Spleen (tissue), 11 donors: ENCODE data around the gene ETFDH. TPM values are rescaled to one million over a fixed set of nuclear protein-coding genes. Genes with fewer than 3 reads are reported as not detected.

Experiments used
- DNase-seq: peaks from one replicate; pipeline ENCODE4 v3.0.0-alpha.2; 2020
- H3K27ac ChIP-seq, 8 donors: fragments of 200-600 bp; sonication (generic) in 7 of 8; 1 replicate in 4 of 8; 2 replicates in 4 of 8; pipeline versions ENCODE4 v1.5.0 to v1.8.0; 2016 to 2021; ENCODE audit warnings: inconsistent platforms in 4 of 8, mild to moderate bottlenecking in 4 of 8, moderate library complexity in 1 of 8
- H3K27me3 ChIP-seq, 7 donors: fragments of 200-600 bp; sonication (generic) in 6 of 7; replicated peaks in 1 of 7; 1 replicate in 4 of 7; 2 replicates in 3 of 7; pipeline versions ENCODE4 v1.5.0 to v1.8.0; 2016 to 2021; ENCODE audit warnings: inconsistent platforms in 3 of 7, mild to moderate bottlenecking in 1 of 7
- H3K36me3 ChIP-seq, 6 donors: fragments of 200-600 bp; sonication (generic) in 5 of 6; 1 replicate in 4 of 6; 2 replicates in 2 of 6; pipeline versions ENCODE4 v1.5.0 to v1.8.0; 2016 to 2021; ENCODE audit warnings: inconsistent platforms in 2 of 6
- H3K4me1 ChIP-seq, 6 donors: fragments of 200-600 bp; sonication (generic) in 5 of 6; 1 replicate in 3 of 6; 2 replicates in 3 of 6; pipeline versions ENCODE4 v1.5.0 to v1.8.0; 2016 to 2021; ENCODE audit warnings: inconsistent platforms in 3 of 6
- H3K4me3 ChIP-seq, 8 donors: fragments of 200-600 bp; sonication (generic) in 7 of 8; 1 replicate in 4 of 8; 2 replicates in 4 of 8; pipeline versions ENCODE4 v1.5.0 to v1.8.0; 2016 to 2021; ENCODE audit warnings: inconsistent platforms in 4 of 8, mild to moderate bottlenecking in 4 of 8, moderate library complexity in 2 of 8
- H3K9me3 ChIP-seq, 8 donors: fragments of 200-600 bp; sonication (generic) in 7 of 8; 1 replicate in 4 of 8; 2 replicates in 4 of 8; pipeline versions ENCODE4 v1.5.0 to v1.8.0; 2016 to 2021; ENCODE audit warnings: inconsistent platforms in 4 of 8
- POLR2A ChIP-seq, 3 donors: fragments of 450-650 bp; IDR thresholded peaks; one replicate each; pipeline ENCODE4 v1.5.1; 2017; ENCODE audit warnings: antibody characterized with exemption in 3 of 3, mild to moderate bottlenecking in 1 of 3
- POLR2AphosphoS5 ChIP-seq, 3 donors: sonication (generic); formaldehyde crosslinking; IDR thresholded peaks; one replicate each; pipeline ENCODE4 v1.5.1; 2017; ENCODE audit warnings: antibody characterized with exemption in 3 of 3
- WGBS, 5 donors: extraction: QIAGEN DNeasy Blood & Tissue Kit in 3 of 5; methylation state at CpG; one replicate each; pipeline versions ENCODE4 v1.1.5 to v1.1.7; 2013 to 2018; 5-methylcytosine and 5-hydroxymethylcytosine counted together
- intact Hi-C: fragments of 100-400 bp; cut with DNase I; formaldehyde crosslinking; loops from one replicate; pipeline ENCODE4 v1.15.0; 2023; ENCODE audit warnings: low total_unique reads
- polyA plus RNA-seq, 3 donors: library from polyadenylated mRNA; stranded (reverse); fragments of 200-250 nt; gene quantifications; one replicate each; pipeline ENCODE4 v1.2.1, GENCODE V29; 2013
- total RNA-seq, 7 donors: library from RNA; depleted of rRNA in 3 of 7; stranded (reverse); fragments of >200 nt in 3 of 7; fragmentation: NEBNext Ultra II Directional in 4 of 7; extraction: Animal tissue kit (Norgen Biotek cat#: 25700) in 4 of 7; gene quantifications; one replicate each; pipeline versions ENCODE4 v1.1.0 to v1.2.1, GENCODE V29; 2016 to 2021
- TF ChIP-seq, protein P1 (sequence below), 11 experiments: fragments of 200-600 bp in 7 of 11; fragments of 450-650 bp in 4 of 11; sonication (generic) in 4 of 11; IDR thresholded peaks in 8 of 11; conservative IDR thresholded peaks in 3 of 11; 1 replicate in 7 of 11; 2 replicates in 4 of 11; pipeline versions ENCODE4 v1.4.0 to v1.8.0; 2016 to 2021; ENCODE audit warnings: antibody characterized with exemption in 11 of 11, inconsistent platforms in 4 of 11, mild to moderate bottlenecking in 1 of 11
- donor health status: healthy with polysubstance abuse.
- donor health status: DM: no; HTN: no; CAD: no; lungs with moderate emphysema.
- donor health status: DM: no; HTN: no; CAD: no.
- donor health status: Bipolar disorder and iron deficiency.
- donor health status: healthy.
- donor health status: DM: no; HTN: no; CAD: no.
- donor health status: DM: yes; HTN: yes; CAD: no.

The ETFDH gene
- total and polyA plus RNA-seq, 10 donors = 7.1 to 45.2 (median 24.2) TPM

DNA sequence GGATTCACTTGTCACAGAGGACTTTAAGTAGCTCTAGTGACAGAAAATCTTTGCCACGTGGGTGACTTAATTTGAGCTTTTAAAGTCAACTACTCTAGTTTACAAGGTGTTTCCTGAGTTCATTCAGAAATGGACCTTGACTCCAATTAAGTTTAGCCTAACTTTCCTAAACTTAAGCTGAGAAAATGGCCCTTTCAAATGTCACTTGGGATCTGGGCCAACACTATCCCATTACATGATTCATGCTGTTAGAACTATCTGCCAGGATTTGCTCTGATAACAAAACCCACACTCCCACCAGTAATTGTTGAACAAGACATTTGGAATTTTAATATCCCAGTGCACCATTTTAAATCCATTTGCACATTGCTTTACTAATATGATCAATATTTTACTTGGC lies 41.2 kb upstream of the ETFDH start:
- 31 to 76% (median 48%) methylated on average over 1 of the region's 1 CpG for WGBS, 5 donors
- Histone ChIP-seq H3K27me3 (no peaks in the 10 kb centered on the region), H3K27ac (no peak overlapping the region), H3K4me1 (no peaks in the 10 kb centered on the region), H3K36me3 (no peaks in the 10 kb centered on the region), H3K4me3 (no peak overlapping the region), H3K9me3 (no peaks in the 10 kb centered on the region)
- TF ChIP-seq, protein P1, sequence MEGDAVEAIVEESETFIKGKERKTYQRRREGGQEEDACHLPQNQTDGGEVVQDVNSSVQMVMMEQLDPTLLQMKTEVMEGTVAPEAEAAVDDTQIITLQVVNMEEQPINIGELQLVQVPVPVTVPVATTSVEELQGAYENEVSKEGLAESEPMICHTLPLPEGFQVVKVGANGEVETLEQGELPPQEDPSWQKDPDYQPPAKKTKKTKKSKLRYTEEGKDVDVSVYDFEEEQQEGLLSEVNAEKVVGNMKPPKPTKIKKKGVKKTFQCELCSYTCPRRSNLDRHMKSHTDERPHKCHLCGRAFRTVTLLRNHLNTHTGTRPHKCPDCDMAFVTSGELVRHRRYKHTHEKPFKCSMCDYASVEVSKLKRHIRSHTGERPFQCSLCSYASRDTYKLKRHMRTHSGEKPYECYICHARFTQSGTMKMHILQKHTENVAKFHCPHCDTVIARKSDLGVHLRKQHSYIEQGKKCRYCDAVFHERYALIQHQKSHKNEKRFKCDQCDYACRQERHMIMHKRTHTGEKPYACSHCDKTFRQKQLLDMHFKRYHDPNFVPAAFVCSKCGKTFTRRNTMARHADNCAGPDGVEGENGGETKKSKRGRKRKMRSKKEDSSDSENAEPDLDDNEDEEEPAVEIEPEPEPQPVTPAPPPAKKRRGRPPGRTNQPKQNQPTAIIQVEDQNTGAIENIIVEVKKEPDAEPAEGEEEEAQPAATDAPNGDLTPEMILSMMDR (IDR thresholded peaks at IDR 0.05 in 8 of 11, conservative IDR thresholded peaks at IDR 0.05 in 3 of 11) = no peak
- no peak for TF ChIP-seq POLR2A (IDR thresholded peaks at IDR 0.05)
- intact Hi-C loops = no loop called here
- DNase-seq = no peak

DNA sequence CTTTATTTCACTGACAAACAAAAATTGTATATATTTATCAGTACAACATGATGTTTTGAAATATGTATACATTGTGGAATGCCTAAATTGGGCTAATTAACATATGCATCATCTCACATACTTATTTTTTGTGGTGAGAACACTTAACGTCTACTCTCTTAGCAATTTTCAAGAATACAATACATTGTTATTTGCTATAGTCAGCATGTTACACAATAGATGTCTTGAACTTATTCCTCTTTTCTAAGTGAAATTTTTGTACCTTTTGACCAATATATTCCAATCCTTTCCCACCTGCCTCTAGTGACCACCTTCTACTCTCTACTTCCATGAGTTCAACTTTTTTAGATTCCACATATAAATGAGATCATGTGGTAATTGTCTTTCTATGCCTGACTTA lies 35.5 kb upstream of the ETFDH start:
- Histone ChIP-seq H3K36me3 (no peaks in the 10 kb centered on the region), H3K27me3 (no peaks in the 10 kb centered on the region), H3K4me3 (no peak overlapping the region), H3K27ac (no peak overlapping the region), H3K4me1 (no peaks in the 10 kb centered on the region), H3K9me3 (no peaks in the 10 kb centered on the region)
- DNase-seq = no peak
- 67 to 89% (median 79%) methylated on average over 1 of the region's 1 CpG for WGBS, 5 donors
- intact Hi-C loops = no loop called here
- TF ChIP-seq, protein P1 (IDR thresholded peaks at IDR 0.05 in 8 of 11, conservative IDR thresholded peaks at IDR 0.05 in 3 of 11) = no peak
- no peak for TF ChIP-seq POLR2AphosphoS5 (IDR thresholded peaks at IDR 0.05)
- no peak for TF ChIP-seq POLR2A (IDR thresholded peaks at IDR 0.05)

DNA sequence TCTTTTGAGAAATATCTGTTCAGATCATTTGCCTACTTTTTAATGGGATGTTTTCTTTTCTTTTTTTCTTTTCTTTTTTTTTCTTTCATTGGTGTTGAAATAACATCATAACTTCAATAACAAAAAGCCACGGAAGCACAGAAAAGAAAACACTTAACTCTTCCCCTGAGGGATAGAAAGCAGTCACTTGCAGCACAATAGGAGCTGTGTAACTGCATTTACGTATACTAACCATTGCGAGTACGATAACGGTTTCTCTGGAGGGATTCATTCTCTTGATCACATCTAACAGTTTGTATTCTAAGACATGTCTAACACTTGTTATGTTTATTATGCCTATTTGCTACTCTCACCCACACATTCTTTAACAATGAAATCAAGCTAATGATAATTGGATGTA lies 27.7 kb upstream of the ETFDH start:
- no peak for DNase-seq
- 87 to 93% (median 92%) methylated on average over 5 of the region's 5 CpGs for WGBS, 5 donors

DNA sequence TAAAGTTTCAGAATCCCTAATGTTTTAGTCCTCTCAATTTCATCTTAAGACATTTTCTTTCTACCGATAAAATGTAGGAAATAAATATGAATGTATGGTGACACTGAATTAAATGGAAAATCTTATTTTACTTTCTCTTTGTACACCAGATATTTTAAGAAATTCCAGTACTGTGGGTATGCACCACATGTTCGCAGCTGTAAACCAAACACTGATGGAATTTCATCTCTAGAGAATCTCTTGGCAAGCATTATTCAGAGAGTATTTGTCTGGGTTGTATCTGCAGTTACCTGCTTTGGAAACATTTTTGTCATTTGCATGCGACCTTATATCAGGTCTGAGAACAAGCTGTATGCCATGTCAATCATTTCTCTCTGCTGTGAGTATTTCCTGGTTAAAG lies 27.3 kb upstream of the ETFDH start:
- H3K4me1 ChIP-seq = no peaks in the 10 kb centered on the region
- no peak for TF ChIP-seq POLR2A (IDR thresholded peaks at IDR 0.05)
- TF ChIP-seq POLR2AphosphoS5 (IDR thresholded peaks at IDR 0.05) = no peak
- TF ChIP-seq, protein P1 (IDR thresholded peaks at IDR 0.05 in 8 of 11, conservative IDR thresholded peaks at IDR 0.05 in 3 of 11) = no peak
- H3K36me3 ChIP-seq = no peaks in the 10 kb centered on the region
- no peak overlapping the region for H3K4me3 ChIP-seq
- no peak for DNase-seq
- H3K9me3 ChIP-seq = no peaks in the 10 kb centered on the region
- H3K27me3 ChIP-seq = peaks cover 0 to 3% (median 0%) of the 10 kb centered on the region in 7 donors
- H3K27ac ChIP-seq = no peak overlapping the region
- intact Hi-C loops = no loop called here
- 87 to 91% (median 89%) methylated on average over 3 of the region's 3 CpGs for WGBS, 5 donors

More for the DNA sequence above, 27.7 kb upstream of the ETFDH start:
- intact Hi-C loops = no loop called here
- Histone ChIP-seq H3K4me3 (no peak overlapping the region), H3K36me3 (no peaks in the 10 kb centered on the region), H3K27me3 (peaks cover 0 to 3% (median 0%) of the 10 kb centered on the region in 7 donors), H3K4me1 (no peaks in the 10 kb centered on the region), H3K27ac (no peak overlapping the region), H3K9me3 (no peaks in the 10 kb centered on the region)
- TF ChIP-seq POLR2A (IDR thresholded peaks at IDR 0.05) (no peak), POLR2AphosphoS5 (IDR thresholded peaks at IDR 0.05) (no peak)
- TF ChIP-seq, protein P1 (IDR thresholded peaks at IDR 0.05 in 8 of 11, conservative IDR thresholded peaks at IDR 0.05 in 3 of 11) = no peak
